Islet of Langerhans (tissue), 1 donor: Measurements from ENCODE around the gene PAFAH1B2.
"Not testable (repeated sequence)": the region's sequence is repeated elsewhere in the genome, so short reads cannot be mapped to it uniquely, and the experiment has no call there.

Experiments
- FAIRE-seq: peaks from one replicate; lab custom pipeline; 2011; peaks lifted over from hg19 to GRCh38; lab: Jason Lieb, UNC

The PAFAH1B2 gene, protein sequence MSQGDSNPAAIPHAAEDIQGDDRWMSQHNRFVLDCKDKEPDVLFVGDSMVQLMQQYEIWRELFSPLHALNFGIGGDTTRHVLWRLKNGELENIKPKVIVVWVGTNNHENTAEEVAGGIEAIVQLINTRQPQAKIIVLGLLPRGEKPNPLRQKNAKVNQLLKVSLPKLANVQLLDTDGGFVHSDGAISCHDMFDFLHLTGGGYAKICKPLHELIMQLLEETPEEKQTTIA

DNA sequence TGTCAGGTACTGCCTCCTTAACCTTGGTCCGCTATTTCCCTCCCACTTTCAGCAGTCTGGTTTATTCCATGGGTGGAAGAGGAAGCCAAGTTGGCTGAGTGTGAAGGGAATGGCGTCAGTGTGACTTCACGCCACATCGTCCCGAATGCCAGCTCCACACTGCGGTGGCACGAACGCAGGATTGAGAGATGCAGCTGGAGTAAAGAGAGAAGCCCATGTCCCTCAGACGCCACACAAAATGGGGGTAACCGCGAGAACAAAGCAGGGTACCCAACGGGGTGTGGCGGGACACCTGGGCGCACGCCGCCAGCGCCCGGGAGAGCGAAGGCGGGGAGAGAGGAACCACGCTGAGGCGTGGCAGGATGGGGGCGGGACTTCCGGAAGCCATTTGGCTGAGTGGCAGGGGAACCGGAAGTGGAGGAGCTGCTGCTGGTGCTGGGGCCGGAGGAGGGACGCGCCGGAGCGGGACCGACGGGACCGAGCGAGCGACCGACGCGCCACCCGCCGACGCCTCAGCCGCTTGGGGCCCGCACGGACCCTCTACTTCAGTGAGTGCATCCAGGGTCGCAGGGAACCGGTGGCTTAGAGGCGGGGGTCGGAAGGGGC is at the start of gene PAFAH1B2:
TSS of gene PAFAH1B2 (plus strand) at position 417 of the 606 bp plus-strand sequence. CDS start 8,161 bp downstream, outside the sequence.
- FAIRE-seq = no peak

DNA sequence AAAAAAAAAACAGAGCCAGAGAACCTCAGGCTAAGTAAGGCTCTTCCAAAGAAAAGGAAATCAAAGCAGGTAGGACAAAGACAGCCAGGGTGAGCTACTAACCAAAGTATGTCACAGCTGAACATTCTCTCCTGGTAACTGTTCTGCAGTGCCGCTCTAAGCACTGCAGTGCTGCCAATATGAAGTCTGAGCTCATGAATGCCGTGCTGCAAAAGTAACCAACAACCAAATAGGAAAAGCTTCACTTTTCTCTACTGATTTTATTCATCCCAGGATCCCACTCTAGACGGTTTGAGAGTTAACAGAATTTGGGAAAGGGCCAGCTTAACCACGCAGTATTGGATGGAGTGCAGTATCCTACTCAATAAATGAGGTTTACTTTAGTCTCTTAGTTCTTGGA is 49.3 kb upstream of the PAFAH1B2 start:
- peak; percentile 47 for FAIRE-seq

DNA sequence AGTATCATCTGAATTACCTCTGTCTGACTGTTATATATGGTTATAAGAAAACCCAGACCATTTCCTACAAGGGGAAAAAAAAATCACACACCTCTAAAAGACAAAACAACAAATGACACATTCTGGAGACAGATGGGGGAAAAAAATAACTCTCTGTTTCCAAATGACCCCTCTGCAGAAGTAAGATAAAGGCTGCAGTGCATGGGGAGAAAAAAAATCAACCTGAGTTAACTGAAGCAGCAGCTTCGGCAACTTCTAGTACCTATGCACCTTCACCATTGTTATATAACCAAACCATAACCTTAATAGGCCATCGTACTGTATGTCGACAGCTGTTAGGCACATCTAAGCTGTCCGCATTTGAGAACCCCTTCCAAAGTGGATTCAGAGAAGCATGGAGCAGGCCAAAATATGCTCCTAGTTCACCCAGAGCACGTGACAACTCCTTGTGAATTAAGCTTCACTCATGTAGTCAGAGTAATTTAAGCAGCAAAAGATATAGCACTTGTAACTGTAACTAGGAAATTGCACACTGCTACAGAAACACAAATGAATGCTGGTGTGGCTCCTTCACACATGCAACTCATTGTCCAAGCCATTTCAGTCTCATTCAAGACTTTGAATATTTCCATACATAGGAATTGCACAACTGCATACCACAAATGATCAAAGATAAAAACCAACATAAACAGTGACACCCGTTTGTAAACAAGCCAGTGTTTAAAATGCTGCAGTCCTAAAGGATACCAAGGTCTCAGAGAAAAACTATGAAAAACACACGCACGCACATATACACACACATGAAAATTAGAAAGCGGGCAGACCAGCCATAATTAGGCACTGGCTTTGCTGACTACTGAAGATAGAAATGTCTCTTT is 48.6 kb upstream of the PAFAH1B2 start:
- no peak for FAIRE-seq

DNA sequence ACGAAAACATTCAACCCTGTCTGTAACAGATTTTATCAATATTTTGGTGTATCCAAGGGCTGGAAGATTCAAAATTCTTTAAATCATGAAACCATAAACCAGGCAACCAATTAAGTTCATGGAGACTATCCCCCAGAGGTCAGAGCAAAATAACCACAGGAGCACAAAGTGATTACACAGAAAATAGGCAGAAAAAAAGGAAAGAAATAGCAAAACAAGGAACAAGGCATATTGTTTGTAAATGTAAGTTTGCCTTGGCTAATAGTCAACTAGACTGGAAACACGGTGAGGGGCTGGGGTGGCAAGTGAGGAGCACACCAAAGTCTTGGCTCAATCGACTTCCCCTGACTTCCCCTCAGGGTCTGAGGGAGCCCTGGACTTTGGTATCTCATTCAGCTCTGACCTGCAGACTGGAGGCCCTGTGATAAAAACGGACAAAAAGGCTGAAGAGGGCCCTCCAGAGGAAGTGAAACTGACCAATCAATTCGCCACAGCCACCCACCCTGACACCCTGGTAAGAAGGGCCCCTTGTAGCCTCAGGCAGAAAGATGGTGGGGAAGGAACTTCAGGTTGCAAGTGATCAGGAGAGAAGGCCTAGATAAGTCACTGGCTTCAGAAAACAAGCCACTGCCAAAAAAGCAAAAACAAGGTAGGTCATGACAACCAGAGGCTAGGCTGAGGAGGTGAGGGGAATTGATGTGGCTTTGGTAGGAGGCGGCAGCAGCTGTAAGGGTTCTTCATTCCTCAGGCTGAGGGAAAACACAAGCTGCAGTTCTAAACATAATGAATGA is 47.7 kb upstream of the PAFAH1B2 start:
- no peak for FAIRE-seq

DNA sequence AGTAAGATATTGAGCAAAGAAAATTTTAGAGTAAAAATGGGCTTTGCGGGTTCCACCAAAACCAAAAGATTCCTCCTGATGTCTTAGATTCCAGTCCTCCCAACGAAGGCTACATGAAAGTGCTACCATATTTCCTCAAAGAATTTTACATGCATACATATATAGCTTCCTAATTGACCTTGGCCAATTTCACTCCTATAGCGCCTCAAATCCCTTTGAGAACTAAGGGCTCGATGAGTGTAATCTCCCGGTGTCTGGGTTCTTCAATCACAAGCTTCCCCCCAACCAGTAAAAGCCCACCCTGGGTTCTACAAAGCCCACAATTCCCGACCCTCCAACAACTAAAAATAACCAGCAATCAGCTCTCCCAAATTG is 47.1 kb upstream of the PAFAH1B2 start:
- no peak for FAIRE-seq

DNA sequence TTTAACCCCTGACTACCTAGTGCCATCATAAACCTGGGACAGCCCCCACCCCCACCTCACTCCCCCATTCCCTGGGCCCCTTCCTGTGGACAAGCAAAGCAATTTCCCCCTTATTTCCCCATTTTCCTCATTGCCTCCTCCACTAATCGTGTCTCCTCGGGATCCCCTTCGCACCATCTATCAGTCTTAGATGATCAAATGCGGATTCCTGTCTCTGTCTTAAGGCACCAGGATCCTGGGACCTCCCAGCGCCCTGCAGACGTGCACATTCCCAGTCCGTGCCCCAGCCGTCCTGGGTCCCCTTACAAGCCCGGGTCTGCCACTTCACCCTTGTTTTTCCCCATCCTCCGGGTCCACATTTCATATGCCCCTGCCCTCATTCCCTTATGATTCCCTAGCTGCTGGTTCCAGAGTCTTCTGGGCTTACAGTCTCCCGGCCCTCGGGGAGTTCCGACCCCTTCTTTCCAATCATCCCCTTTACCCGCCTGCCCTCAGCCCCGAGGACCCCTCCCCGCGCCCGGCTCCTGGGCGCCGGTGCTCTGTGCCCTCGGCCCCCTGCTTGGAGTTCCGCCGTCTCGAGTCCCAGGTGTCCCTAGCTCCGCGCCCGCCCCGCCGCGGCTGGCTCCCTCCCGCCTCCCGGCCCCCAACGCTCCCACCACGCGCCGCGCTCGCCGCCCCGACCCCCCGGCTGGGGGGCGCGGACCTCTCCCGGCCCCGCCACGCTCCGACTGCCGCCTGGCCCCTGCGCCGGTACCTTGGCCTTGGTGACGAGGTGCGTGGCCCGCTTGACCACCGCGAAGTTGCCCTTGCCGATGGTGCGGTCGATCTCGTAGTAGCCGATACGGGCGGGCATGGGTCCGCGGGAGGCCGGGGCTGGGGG is 46.5 kb upstream of the PAFAH1B2 start:
- FAIRE-seq = no peak

DNA sequence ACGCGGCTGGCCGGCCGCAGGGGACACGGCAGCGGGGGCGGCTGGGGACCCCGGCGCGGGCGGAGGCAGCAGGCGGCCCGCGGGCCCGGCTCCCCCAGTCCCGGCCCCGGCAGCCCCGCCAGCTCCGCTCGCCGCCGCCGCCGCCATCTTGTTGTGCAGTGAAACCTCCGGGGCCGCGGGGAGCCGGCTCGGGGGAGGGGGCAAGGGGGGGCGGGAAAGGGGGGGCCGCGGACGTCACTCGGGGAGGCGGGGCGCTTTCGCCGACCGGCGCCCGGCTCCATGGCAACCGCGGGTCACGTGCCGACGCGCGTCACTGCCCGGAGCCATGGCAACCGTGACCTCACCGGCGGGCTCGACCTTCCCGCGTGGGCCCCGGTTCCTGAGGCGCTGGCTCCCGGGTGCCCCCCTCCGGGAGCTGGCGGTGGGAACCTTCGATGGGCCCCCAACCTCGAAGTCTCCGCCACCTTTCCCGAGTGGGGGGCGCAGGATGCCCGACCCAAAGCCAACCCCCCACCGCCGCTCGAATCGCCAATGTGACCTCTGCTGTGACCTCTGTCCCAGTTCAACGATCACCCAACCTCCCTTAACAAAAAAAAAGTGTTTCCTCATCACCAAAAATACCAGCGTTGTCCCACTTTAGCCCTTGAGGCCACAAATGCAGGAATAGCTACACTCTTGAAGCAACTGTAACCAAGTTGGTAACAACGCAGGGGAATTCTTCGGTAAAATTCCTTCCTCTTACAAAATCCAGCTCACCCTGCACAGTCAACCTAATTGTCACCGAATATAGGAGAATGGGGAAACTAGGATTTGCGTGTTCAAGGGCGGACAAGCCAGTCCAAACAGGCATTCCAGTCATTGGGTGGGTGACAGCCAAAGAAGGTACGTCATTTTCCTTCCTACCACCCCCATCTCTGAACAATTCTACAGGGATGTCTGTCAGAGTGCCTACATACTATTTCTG is 45.5 kb upstream of the PAFAH1B2 start, which contains the start of gene SIK3:
TSS of gene SIK3 (minus strand) at position 160 of the 964 bp plus-strand sequence. CDS start at position 147, 13 bp downstream.
- no peak for FAIRE-seq

DNA sequence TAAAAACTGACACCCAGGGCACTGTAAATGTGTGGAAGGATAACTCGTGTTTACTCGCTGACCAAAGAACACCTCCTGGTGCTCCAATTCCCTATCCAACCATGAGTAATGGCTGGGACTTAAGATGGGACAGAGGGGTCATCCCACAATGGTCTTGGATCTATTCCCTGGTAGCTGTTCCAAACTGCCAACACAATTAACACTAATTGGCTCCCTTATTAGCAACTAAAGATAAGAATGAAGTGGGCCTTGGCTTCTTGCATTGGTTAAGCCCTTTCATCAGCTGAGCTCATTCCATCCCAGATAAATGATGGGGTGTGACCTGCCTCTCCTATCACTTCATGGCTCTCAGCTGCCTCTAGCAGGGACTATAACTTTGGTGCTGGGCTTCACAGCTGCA is 44.4 kb upstream of the PAFAH1B2 start:
- FAIRE-seq = no peak

DNA sequence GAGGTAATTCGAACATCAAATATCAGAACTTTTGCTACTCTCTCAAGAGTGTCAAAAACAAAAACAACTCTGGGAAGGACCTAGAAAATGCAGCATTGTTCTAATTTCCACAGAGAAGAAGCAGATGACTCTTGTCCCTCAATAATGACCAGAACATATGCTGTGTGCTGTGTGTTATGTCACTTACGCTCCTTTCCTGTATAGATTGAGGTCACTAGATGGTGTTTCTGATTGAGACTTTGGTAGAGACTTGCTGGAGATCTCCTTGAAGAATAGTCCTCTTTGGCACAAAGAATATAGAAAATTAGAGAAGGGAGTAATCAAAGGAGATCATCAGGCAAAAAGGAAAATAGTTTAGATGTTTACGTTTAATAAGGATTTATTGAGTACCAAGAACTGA is 43.5 kb upstream of the PAFAH1B2 start:
- FAIRE-seq = no peak

DNA sequence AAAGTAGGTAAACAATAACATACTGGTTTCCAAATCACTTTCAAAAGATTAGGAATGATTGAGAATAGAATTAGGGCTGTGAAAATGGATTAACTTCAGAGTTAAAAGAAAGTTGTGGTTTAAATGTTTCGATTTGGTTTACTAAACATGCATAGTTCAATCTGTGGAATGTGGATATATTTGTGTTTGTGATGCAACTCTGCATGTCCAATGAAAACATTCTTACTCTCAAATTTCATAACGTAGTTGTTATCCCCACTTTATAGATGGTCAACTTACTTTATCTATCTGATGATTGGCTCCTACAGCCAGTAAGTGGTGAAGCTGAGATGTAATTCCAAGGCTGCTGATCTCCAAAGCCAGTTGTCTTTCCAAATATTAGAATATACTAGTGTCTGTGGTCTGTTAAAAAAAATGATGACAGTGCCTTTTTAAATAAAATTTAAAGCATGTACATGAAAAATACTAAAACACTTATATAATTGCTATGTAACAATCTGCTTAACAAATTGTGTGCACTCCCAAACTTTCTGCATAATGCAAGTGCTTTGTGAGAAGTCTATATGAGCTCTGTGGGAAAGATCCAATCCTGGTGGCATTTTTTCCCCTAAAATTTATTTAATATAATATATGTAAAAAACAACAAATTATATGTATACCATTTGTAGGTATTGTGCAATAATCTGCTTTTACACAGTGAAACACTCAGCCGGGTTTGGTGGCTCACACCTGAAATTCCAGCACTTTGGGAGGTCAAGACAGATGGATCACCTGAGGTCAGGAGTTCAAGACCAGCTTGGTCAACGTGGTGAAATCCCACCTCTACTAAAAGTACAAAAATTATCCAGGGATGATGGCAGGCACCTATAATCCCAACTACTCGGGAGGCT is 36.1 kb upstream of the PAFAH1B2 start:
- no peak for FAIRE-seq

DNA sequence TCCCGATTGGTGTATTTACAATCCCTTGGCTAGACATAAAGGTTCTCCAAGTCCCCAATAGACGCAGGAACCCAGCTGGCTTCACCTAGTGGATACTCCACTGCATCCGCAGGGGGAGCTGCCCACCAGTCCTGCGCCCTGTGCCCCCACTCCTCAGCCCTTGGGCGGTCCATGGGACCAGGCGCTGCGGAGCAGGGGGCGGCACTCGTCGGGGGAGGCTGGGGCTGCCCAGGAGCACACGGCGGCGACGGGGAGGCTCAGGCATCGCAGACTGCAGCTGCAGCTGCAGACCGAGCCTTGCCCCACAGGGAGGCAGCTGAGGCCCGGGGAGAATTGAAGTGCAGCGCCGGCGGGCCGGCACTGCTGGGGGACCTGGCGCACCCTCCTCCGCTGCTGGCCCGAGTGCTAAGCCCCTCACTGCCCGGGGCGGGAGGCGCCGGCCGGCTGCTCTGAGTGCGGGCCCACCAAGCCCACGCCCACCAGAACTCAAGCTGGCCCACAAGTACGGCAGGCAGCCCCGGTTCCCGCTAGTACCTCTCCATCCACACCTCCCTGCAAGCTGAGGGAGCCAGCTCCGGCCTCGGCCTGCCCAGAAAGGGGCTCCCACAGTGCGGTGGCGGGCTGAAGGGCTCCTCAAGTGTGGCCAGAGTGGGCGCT is 33.7 kb upstream of the PAFAH1B2 start:
- FAIRE-seq = no peak

DNA sequence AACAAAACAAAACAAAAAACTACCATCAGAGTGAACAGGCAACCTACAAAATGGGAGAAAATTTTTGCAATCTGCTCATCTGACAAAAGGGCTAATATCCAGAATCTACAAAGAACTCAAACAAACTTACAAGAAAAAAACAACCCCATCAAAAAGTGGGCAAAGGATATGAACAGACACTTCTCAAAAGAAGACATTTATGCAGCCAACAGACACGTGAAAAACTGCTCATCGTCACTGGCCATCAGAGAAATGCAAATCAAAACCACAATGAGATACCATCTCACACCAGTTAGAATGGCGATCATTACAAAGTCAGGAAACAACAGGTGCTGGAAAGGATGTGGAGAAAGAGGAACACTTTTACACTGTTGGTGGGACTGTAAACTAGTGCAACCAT is 31.6 kb upstream of the PAFAH1B2 start:
- not testable (repeated sequence) for FAIRE-seq

DNA sequence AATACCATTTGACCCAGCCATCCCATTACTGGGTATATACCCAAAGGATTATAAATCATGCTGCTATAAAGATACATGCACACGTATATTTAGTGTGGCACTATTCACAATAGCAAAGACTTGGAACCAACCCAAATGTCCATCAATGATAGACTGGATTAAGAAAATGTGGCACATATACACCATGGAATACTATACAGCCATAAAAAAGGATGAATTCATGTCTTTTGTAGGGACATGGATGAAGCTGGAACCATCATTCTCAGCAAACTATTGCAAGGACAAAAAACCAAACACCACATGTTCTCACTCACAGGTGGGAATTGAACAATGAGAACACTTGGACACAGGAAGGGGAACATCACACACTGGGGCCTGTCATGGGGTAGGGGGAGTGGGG is 31.1 kb upstream of the PAFAH1B2 start:
- not testable (repeated sequence) for FAIRE-seq

DNA sequence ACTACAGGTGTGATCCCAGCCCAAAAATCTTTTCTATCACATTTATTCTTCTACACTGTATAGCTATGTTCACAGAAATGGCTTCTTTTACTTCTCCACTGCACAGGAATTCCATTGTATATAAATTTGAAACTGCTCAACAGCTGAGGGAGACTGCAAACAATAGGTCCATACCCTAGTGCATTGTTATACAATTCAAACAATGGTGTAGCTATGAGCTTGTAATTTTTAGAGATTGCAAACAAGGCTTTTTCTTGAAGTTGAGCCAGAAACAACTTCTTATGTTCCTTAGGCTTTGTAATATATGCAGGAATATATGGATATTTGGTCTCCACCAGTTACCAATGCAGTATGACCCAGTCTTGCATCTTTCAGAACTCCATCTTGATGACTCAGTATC is 26.4 kb upstream of the PAFAH1B2 start:
- no peak for FAIRE-seq

DNA sequence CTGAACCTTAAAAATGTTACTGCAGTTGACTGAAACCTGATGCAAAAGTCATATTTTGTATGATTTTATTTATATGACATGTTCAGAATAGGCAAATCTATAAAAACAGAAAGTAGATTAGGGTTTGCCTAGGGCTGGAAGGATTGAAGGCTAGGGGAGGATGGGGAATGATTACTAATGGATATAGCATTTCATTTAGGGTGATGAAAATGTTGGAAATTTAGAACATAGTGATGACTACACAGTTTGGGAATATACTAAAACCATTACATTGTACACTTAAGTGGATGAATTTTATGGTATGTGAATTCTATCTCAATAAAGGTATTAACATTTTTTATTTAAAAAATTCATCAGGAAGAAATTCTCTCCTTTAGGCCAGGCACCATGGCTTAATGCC is 22.9 kb upstream of the PAFAH1B2 start:
- no peak for FAIRE-seq

DNA sequence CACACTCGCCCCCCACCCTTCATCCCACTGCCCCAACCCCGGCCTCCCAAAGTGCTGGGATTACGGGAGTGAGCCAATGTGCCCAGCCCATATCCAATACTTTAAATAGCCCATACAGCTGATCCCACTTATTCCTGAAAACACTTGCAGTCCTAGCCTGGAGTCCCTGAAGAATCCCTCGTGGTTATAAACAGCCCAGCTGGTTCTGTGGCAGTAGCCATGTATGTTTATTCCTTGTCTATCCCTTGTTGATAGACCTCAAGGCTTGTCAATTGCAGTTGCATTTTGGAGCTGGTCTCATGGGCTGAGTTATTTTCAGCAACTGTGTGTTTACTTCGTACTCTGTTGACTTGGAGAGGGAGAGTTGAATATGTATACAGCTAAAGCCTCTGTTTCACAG is 21.5 kb upstream of the PAFAH1B2 start:
- no peak for FAIRE-seq

DNA sequence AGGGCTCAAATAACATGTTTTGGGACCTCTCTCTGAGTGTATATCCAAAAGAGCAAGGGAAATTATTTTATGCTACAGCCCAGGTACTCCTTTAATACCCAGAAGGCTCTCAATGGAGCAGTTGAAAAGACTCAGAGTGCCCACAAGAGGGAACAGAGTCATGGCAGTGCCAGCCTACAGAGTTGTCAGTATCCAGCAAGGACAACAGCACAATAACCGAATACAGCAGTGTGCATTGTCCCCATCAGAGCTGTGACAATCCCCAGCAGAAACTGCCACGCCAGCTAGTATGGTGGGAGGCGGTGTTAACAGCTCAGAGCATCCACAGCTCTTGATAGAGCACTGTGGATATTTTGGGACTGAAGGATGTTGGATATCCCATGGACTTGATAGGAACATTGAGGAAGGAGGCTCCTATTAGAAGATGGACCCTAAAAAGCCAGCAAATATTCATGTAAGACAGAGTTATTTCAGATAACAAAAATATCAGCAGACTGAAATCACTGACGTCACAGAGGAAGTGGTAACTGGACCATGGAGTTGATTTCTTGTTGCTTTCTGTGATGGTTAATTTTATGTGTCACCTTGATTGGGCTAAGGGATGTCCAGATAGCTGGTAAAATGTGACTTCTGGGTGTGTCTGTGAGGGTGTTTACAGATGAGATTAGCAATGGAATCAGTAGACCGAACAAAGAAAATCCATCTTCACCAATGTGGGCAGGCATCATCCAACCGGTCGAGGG is 17.7 kb upstream of the PAFAH1B2 start:
- FAIRE-seq = no peak
